ENCODE measurements around the gene OR2T1.
"Not testable (repeated sequence)": the region's sequence is repeated elsewhere in the genome, so short reads cannot be mapped to it uniquely, and the experiment has no call there.

- not testable (repeated sequence) for TF ChIP-seq POLR2AphosphoS5 (IDR thresholded peaks at IDR 0.05; ENCODE audit: borderline replicate concordance, low read depth, low read length); EZH2 (IDR thresholded peaks at IDR 0.05); FOXP2 (optimal IDR thresholded peaks at IDR 0.05; ENCODE audit: control extremely low read depth, extremely low read length, insufficient read depth)
Measured at GRCh38 chr1:248431683-248432082, 28.8 kb downstream of the OR2T1 start.

All from SK-N-MC (cell line).